HepG2 (cell line): ENCODE measurements around the gene TMF1. TPM values are rescaled to one million over a fixed set of nuclear protein-coding genes. Genes with fewer than 3 reads are reported as not detected.

Source experiments
- ATF7-NPFF ChIP-seq: sonication (generic); formaldehyde crosslinking; IDR thresholded peaks from 2 replicates; pipeline ENCODE4 v1.8.1; 2023; ENCODE audit warnings: mild to moderate bottlenecking, low read depth, missing genetic modification reagents, moderate library complexity
- DZIP1 ChIP-seq: sonication (generic); formaldehyde crosslinking; IDR thresholded peaks from 2 replicates; pipeline ENCODE4 v1.5.0; 2020; ENCODE audit warnings: mild to moderate bottlenecking, missing genetic modification reagents
- GPBP1L1 ChIP-seq: sonication (generic); formaldehyde crosslinking; IDR thresholded peaks from 2 replicates; pipeline ENCODE4 v1.5.0; 2020; ENCODE audit warnings: mild to moderate bottlenecking, missing genetic modification reagents
- HMGXB4 ChIP-seq, 2 experiments: sonication (generic) in 1 of 2; formaldehyde crosslinking in 1 of 2; IDR thresholded peaks; 2 replicates each; pipeline versions ENCODE4 v1.4.0 to v1.6.1; 2018 to 2020; ENCODE audit warnings: missing genetic modification reagents in 2 of 2, borderline replicate concordance in 1 of 2, low read depth in 1 of 2, mild to moderate bottlenecking in 1 of 2, missing biosample characterization in 1 of 2
- MED13 ChIP-seq: sonication (generic); formaldehyde crosslinking; IDR thresholded peaks from 2 replicates; pipeline ENCODE4 v1.5.0; 2020; ENCODE audit warnings: missing genetic modification reagents
- XRCC5 ChIP-seq: fragments of 200-400 bp; formaldehyde crosslinking; optimal IDR thresholded peaks from 2 replicates; pipeline ENCODE3; 2017; ENCODE audit warnings: mild to moderate bottlenecking, low read length
- ZBTB40 ChIP-seq, 2 experiments: fragments of 450-650 bp in 1 of 2; sonication (generic) in 1 of 2; formaldehyde crosslinking in 1 of 2; IDR thresholded peaks; 2 replicates each; pipeline versions ENCODE4 v1.6.1 to v1.8.0; 2016 to 2022; ENCODE audit warnings: antibody characterized with exemption in 1 of 2, mild to moderate bottlenecking in 1 of 2, missing genetic modification reagents in 1 of 2
- ZNF891 ChIP-seq: sonication (generic); formaldehyde crosslinking; IDR thresholded peaks from 2 replicates; pipeline ENCODE4 v1.5.0; 2020; ENCODE audit warnings: mild to moderate bottlenecking, missing genetic modification reagents
- polyA plus RNA-seq, 8 experiments: library from polyadenylated mRNA; depleted of rRNA in 3 of 8; stranded (reverse) in 7 of 8; unstranded in 1 of 8; fragments of >200 nt; fragmentation: Illumina TruSeq in 4 of 8; extraction: Trizol in 4 of 8; gene quantifications; 2 replicates each; pipeline versions ENCODE4 v1.2.1 to v1.2.3, GENCODE V29; 2011 to 2016; ENCODE audit warnings: low read depth in 4 of 8, missing spikeins in 1 of 8, mixed read lengths in 1 of 8; ENCODE audit not compliant: insufficient read depth in 1 of 8
- total RNA-seq, 5 experiments: library from RNA; depleted of rRNA; stranded (reverse); fragments of >200 nt; fragmentation: Illumina TruSeq; extraction: Trizol; gene quantifications; 2 replicates each; pipeline ENCODE4 v1.2.3, GENCODE V29; 2016; ENCODE audit warnings: low read depth in 1 of 5

TMF1 gene
- total and polyA plus RNA-seq, 2 of the 13 experiments (the other 11 are each of a cell fraction or from before 2014, with no cell fraction given): 12.1 to 38.4 TPM

- TF ChIP-seq ZBTB40 (IDR thresholded peaks at IDR 0.05) (no peak), ZBTB40 (CRISPR knock-in tag; IDR thresholded peaks at IDR 0.05) (no peak), ZNF891 (peak; percentile 84), XRCC5 (peak; percentile 87), ATF7-NPFF (CRISPR knock-in tag) (peak; percentile 48; the same call in 1 of the 2 replicates), HMGXB4 (CRISPR knock-in tag; IDR thresholded peaks at IDR 0.05; ENCODE audit: borderline replicate concordance in 1 of 2, low read depth in 1 of 2) (peak in 1 of 2 experiments; percentile 45; a peak in 1 of 4 replicates), DZIP1 (CRISPR knock-in tag) (no peak), GPBP1L1 (CRISPR knock-in tag) (no peak), MED13 (CRISPR knock-in tag) (no peak)
Measured at GRCh38 chr3:69084326-69085167, 32.4 kb upstream of the TMF1 start, which contains the start of gene ARL6IP5 (continued).
